SJSA1 (cell line): Measurements from ENCODE around the gene PLXNC1. TPM values are rescaled to one million over a fixed set of nuclear protein-coding genes. Genes with fewer than 3 reads are reported as not detected.
"Not testable (repeated sequence)": the region's sequence is repeated elsewhere in the genome, so short reads cannot be mapped to it uniquely, and the experiment has no call there.

Experiments
- DNase-seq, 2 experiments: peaks; one replicate each; pipeline ENCODE4 v3.0.0-alpha.2; 2015 to 2020; ENCODE audit warnings: low spot score in 2 of 2, low read depth in 1 of 2
- H3K27ac ChIP-seq: fragments of 250-450 bp; sonication (Bioruptor Pico); 2 replicates; pipeline ENCODE4 v1.5.1; 2020; ENCODE audit warnings: mild to moderate bottlenecking, moderate library complexity
- H3K27me3 ChIP-seq: fragments of 250-450 bp; sonication (Bioruptor Pico); replicated peaks from 2 replicates; pipeline ENCODE4 v1.5.1; 2020; ENCODE audit warnings: mild to moderate bottlenecking, moderate library complexity
- H3K36me3 ChIP-seq: fragments of 250-450 bp; sonication (Bioruptor Pico); 2 replicates; pipeline ENCODE4 v1.5.1; 2020; ENCODE audit warnings: mild to moderate bottlenecking
- H3K4me1 ChIP-seq: fragments of 250-450 bp; sonication (Bioruptor Pico); replicated peaks from 2 replicates; pipeline ENCODE4 v1.6.1; 2021; ENCODE audit warnings: mild to moderate bottlenecking
- H3K4me3 ChIP-seq: fragments of 250-450 bp; sonication (Bioruptor Pico); 2 replicates; pipeline ENCODE4 v1.5.1; 2020; ENCODE audit warnings: mild to moderate bottlenecking
- H3K9me3 ChIP-seq: fragments of 250-450 bp; sonication (Bioruptor Pico); replicated peaks from 2 replicates; pipeline ENCODE4 v1.5.1; 2020; ENCODE audit warnings: mild to moderate bottlenecking
- total RNA-seq: library from RNA; depleted of rRNA; stranded (reverse); fragments of >200 nt; shearing (Covaris generic); gene quantifications from 2 replicates; pipeline ENCODE4 v1.2.3, GENCODE V29; 2014

Gene PLXNC1
- total RNA-seq, 1 experiment from 2014 or later = 4.4 TPM

DNA sequence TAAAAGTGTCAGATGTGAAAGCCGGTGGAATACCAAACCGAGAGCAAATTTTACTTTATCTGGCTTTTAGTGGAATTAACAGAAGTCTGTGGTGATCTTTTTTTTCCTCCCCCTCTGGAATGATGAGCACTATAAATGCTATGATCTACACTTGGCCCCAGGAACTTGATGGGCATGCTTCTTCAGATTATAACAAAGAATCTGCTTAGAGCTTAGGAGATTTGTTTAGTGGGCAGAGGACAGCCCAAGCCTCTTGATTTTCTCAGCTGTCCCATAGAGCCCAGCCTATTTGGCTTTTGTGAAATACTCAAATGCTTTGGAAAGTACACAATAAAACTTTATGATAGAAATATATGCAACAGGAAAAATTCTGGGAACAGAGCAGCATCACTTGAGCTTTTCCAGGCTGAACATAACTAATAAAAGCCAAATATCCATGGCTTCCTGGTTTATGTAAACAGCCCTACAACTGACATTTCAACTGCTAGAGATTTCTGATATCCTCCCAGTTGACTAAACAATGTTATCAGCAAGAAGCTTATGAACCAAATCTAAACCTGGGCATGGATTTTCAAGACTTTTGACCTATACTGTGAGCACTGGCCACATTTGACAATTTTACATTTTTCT lies 149.6 kb downstream of the PLXNC1 start:
- DNase-seq = no peak
- Histone ChIP-seq H3K36me3 (no peaks in the 10 kb centered on the region), H3K9me3 (no peaks in the 10 kb centered on the region), H3K4me3 (no peak overlapping the region), H3K27ac (no peak overlapping the region), H3K4me1 (no peaks in the 10 kb centered on the region), H3K27me3 (no peaks in the 10 kb centered on the region)

DNA sequence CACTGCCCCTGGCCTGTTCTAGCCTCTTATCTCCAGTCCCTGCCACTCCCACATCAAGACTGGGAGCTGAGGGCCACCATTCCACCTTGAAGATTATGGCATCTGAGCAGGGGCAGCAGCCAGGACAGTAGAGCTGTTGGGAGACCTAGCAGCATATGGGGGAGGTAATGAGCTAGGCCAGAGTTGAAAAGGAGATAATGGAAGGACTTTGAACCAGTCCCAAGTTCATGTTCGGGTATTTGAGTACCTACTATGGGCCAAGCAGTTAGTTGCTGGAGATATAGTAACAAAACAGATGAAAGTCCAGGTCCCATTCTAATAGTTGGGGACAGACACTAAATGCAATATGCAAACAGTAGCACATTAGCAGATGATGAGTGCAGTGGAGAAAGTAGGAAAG lies 151.5 kb downstream of the PLXNC1 start:
- Histone ChIP-seq H3K27ac (no peak overlapping the region), H3K9me3 (no peaks in the 10 kb centered on the region), H3K36me3 (no peaks in the 10 kb centered on the region), H3K4me3 (no peak overlapping the region), H3K4me1 (peaks cover 10% of the 10 kb centered on the region), H3K27me3 (no peaks in the 10 kb centered on the region)
- no peak for DNase-seq

DNA sequence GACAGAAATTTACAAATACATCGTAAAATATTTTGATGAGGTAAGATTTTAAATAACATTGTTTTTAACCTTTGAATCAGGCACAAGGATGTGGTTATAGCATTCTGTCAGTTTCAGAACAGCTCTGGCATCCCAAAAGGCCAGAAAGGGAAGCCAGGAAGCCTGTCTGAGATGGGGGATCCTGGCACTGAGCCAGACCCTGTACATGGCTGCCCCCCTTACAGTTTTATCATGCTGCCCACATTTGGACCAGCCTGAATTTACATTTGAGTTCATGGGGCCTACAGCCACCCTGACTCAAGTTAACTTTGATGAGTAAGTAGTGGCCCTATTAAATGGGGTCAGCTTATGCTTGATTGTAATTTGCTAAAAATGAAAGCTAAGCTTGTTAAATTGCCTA lies 155.6 kb downstream of the PLXNC1 start:
- Histone ChIP-seq H3K4me3 (no peak overlapping the region), H3K27ac (no peak overlapping the region), H3K9me3 (no peaks in the 10 kb centered on the region), H3K36me3 (0 out of 2 replicates have a peak, but pooled peaks cover 2% of the 10 kb centered on the region), H3K4me1 (peaks cover 21% of the 10 kb centered on the region), H3K27me3 (no peaks in the 10 kb centered on the region)
- DNase-seq = no peak

DNA sequence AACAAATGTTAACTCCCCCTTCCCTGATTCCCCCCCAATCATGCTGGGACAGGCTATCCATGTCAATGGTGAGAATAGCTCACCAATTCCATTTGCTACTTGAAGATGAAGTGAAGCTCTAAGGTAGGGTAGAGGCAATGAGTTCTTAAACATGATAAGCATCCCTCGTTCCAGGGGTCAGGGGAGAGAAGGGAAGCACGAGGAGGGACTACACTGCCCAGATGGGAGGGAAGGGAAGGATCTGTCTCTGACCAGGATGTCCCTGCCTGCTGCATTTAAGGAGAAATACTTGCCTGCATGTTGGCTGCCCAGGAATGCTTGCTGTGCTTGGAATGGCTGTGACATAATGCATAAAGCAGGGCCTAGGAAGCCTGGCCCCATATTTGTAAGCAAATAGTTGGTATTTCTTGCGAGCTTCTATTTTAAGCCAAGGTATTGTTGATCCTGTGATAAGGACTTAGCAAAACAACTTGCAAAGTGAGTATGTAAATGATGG lies 156.2 kb downstream of the PLXNC1 start:
- peak; percentile 51 to 53 for DNase-seq
- Histone ChIP-seq H3K36me3 (0 out of 2 replicates have a peak, but pooled peaks cover 2% of the 10 kb centered on the region), H3K27ac (peak overlapping the region; percentile 56), H3K27me3 (no peaks in the 10 kb centered on the region), H3K4me3 (no peak overlapping the region), H3K4me1 (peaks cover 21% of the 10 kb centered on the region), H3K9me3 (no peaks in the 10 kb centered on the region)

DNA sequence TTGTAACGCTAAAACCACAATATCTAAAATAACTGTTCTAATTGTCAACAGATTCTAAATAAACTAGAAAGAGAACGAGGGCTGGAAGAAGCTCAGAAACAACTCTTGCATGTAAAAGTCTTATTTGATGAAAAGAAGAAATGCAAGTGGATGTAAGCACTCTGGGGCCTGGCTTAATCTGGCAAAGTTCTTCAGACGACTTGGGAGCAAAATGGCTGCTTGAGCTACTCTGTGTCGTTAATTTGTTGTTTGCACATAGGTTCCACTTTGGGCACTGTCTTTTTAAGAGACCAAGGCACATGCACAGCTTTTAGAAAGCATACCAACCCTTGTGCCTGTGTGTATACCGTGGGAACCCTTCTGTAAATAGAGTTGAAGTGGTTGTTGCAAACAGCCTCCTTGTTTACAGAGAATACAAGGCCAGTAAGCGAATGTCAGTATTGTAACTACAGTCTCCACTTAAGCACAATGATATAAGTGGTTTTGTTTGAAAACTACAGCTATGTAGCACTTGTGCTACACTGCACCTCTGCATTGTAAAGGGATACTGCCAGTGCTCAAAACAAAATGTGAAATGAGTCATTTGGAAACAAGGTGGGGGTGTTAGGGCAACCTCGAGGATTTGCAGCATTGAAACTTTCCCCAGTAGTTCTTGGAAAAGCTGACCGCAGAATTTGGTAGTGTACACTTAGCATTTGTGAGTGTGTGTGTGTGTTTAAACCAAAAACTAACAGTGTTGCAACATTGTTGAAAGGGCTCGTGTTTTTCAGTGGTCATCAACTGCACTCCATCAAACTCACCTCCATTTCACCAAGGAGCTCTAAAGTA lies 157.0 kb downstream of the PLXNC1 start:
- no peaks in the 10 kb centered on the region for H3K9me3 ChIP-seq
- 0 out of 2 replicates have a peak, but pooled peaks cover 2% of the 10 kb centered on the region for H3K36me3 ChIP-seq
- peak overlapping the region; percentile 56 for H3K27ac ChIP-seq
- no peaks in the 10 kb centered on the region for H3K27me3 ChIP-seq
- H3K4me1 ChIP-seq = peaks cover 21% of the 10 kb centered on the region
- peak; percentile 52 to 64 for DNase-seq
- no peak overlapping the region for H3K4me3 ChIP-seq

DNA sequence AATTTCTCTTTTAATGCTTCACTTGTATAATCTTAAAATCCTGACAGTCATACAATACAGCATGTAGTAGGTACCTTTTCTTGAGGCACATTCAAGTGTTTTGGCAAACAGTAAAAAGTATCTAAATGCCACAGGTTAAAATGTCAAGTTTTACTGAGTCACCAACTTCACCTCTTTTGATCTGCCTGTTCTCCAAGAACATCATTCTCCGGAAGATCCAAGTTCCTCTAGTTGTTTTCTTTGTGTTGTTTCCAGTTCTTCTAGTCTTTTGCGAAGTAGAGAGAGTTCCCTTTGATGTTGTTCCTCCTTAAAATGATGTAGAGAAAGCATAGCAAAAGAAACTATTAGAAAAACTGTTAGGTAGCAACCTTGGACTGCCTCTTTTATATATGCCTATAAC lies 160.2 kb downstream of the PLXNC1 start:
- Histone ChIP-seq H3K4me1 (peaks cover 21% of the 10 kb centered on the region), H3K4me3 (no peak overlapping the region), H3K27me3 (no peaks in the 10 kb centered on the region), H3K9me3 (no peaks in the 10 kb centered on the region), H3K27ac (no peak overlapping the region), H3K36me3 (0 out of 2 replicates have a peak, but pooled peaks cover 6% of the 10 kb centered on the region)
- DNase-seq = no peak

DNA sequence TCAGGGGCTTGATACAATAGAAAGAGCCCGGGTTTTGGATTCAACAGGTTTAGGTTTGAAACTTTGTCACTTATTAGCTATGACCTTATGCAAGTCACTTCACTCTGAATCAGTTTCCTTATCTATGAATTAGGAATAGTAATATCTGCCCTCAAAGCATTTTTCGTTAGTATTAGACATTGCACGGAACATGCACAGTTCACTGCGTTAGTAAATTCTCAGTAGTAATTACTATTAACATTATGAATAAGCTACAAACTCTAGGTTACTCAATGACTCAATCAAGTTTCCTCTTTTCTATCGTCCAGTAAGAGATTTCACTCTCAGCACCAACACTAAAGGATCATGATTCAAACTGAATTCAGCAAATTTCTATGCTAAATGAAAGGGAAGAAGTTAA lies 161.0 kb downstream of the PLXNC1 start:
- no peaks in the 10 kb centered on the region for H3K9me3 ChIP-seq

DNA sequence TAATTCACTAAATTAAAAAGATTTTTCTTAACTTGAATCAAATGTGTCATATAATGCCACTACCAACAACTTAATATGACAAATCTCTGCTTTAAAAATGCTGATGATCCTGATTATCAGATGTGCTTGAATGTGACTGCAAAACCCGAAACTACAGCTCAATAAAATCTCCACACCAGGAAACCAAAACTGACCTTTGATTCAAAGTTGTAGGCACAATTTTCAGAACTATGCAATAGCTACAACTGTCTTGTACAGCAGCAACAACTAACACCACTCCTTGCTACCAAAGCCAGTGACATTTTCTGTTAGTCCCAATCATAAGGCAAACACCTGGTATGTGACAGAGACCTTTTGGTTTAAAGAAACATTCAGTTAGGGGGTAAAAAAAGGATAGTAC lies 164.0 kb downstream of the PLXNC1 start:
- Histone ChIP-seq H3K27ac (no peak overlapping the region), H3K4me3 (no peak overlapping the region), H3K36me3 (0 out of 2 replicates have a peak, but pooled peaks cover 4% of the 10 kb centered on the region), H3K27me3 (no peaks in the 10 kb centered on the region), H3K9me3 (no peaks in the 10 kb centered on the region), H3K4me1 (no peaks in the 10 kb centered on the region)
- DNase-seq = no peak

More for the DNA sequence above, 161.0 kb downstream of the PLXNC1 start:
- no peak overlapping the region for H3K27ac ChIP-seq
- H3K27me3 ChIP-seq = no peaks in the 10 kb centered on the region
- no peak for DNase-seq
- H3K4me3 ChIP-seq = no peak overlapping the region
- H3K4me1 ChIP-seq = peaks cover 16% of the 10 kb centered on the region
- H3K36me3 ChIP-seq = 0 out of 2 replicates have a peak, but pooled peaks cover 6% of the 10 kb centered on the region

DNA sequence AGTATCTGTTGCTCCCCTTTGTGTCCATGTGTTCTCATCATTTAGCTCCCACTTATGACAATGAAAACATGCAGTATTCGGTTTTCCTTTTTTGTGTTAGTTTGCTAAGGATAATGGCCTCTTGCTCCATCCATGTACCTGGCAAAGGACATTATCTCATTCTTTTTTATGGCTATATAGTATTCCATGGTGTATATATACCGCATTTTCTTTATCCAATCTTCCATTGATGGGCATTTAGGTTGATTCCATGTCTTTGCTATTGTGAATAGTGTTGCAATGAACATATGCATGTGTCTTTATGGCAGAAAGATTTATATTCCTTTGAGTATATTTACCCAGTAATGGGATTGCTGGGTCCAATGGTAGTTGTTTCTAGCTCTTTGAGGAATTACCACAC lies 168.2 kb downstream of the PLXNC1 start:
- H3K27ac ChIP-seq, DNase-seq, H3K4me1 ChIP-seq: not testable (repeated sequence)

DNA sequence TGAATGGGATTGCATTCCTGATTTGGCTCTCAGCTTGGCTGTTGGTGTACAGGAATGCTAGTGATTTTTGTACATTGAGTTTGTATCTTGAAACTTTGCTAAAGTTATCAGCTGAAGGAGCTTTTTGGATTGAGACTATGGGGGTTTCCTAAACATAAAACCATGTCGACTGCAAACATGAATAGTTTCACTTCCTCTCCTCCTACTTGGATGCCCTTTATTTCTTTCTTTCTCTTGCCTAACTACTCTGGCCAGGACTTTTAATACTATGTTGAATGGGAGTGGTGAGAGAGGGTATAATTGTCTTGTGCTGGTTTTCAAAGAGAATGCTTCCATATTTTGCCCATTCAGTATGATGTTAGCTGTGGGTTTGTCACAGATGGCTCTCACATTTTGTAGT lies 169.8 kb downstream of the PLXNC1 start:
- no peak overlapping the region for H3K27ac ChIP-seq
- no peaks in the 10 kb centered on the region for H3K4me1 ChIP-seq
- peaks cover 10% of the 10 kb centered on the region for H3K36me3 ChIP-seq
- H3K9me3 ChIP-seq = peaks cover 13% of the 10 kb centered on the region; the same call in 1 of the 2 replicates
- DNase-seq = no peak
- no peak overlapping the region for H3K4me3 ChIP-seq
- no peaks in the 10 kb centered on the region for H3K27me3 ChIP-seq

More for the DNA sequence above, 168.2 kb downstream of the PLXNC1 start:
- peaks cover 11% of the 10 kb centered on the region for H3K36me3 ChIP-seq
- not testable (repeated sequence) for H3K27me3 ChIP-seq, H3K4me3 ChIP-seq
- H3K9me3 ChIP-seq = peaks cover 13% of the 10 kb centered on the region; the same call in 1 of the 2 replicates

DNA sequence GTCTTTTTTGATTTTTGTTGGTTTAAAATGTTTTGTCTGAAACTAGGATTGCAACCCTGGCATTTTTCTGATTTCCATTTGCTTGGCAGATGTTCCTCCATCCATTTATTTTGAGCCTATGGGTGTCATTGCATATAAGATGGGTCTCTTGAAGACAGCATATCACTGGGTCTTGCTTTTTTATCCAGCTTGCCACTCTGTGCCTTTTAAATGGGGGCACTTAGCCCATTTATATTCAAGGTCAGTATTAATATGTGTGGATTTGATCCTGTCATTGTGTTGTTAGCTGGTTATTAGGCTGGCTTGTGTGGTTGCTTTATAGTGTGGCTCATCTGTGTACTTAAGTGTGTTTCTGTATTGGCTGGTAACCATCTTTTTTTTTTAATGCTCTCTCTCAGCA lies 171.7 kb downstream of the PLXNC1 start:
- DNase-seq = no peak
- Histone ChIP-seq H3K27me3 (no peaks in the 10 kb centered on the region), H3K27ac (no peak overlapping the region), H3K9me3 (peaks cover 13% of the 10 kb centered on the region; the same call in 1 of the 2 replicates), H3K36me3 (peaks cover 13% of the 10 kb centered on the region), H3K4me3 (no peak overlapping the region), H3K4me1 (no peaks in the 10 kb centered on the region)

DNA sequence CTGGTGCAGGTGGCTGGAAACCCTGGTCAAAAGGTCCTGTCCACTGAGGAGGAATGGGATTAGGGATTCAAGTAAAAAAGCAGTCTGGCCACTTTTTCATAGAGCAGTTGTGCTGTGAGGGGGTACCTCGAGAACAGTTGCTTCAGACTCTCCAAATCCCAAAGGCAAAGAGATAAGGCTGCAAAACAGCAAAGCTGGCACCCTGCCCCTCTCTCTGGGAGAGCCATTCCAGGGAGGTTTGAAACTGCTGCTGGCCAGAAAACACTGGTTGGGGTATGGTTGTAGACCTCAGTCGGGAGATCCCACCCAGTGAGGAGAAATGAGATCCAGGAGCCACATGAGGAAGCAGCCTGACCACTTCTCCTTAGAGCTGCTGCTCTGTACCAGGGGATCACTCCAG lies 174.0 kb downstream of the PLXNC1 start:
- Histone ChIP-seq H3K27me3 (no peaks in the 10 kb centered on the region), H3K9me3 (peaks cover 13% of the 10 kb centered on the region; the same call in 1 of the 2 replicates), H3K27ac (no peak overlapping the region), H3K4me3 (no peak overlapping the region), H3K4me1 (no peaks in the 10 kb centered on the region; the same call in 1 of the 2 replicates), H3K36me3 (peaks cover 13% of the 10 kb centered on the region)
- no peak for DNase-seq

DNA sequence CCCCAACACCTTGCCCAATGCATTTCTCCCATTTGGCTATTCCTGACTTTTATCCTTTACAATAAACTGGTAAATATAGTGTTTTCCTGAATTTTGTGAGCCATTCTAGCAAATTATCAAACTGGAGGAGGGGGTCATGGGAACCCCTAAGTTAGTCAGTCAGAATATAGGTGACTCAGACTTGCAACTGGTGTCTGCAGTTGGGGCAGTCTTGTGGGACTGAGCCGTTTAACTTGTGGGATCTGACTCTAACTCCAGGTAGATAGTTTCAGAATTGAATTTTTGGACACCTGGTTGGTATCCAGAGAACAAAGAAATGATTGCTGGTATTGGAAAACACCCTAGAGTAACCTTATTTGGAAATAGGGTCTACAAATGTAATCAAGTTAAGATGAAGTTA lies 177.9 kb downstream of the PLXNC1 start:
- H3K27me3 ChIP-seq = no peaks in the 10 kb centered on the region
- H3K36me3 ChIP-seq = peaks cover 9% of the 10 kb centered on the region
- no peak overlapping the region for H3K4me3 ChIP-seq
- no peak for DNase-seq
- peaks cover under 1% of the 10 kb centered on the region; the same call in 1 of the 2 replicates for H3K9me3 ChIP-seq
- H3K27ac ChIP-seq = no peak overlapping the region
- H3K4me1 ChIP-seq = no peaks in the 10 kb centered on the region; the same call in 1 of the 2 replicates

DNA sequence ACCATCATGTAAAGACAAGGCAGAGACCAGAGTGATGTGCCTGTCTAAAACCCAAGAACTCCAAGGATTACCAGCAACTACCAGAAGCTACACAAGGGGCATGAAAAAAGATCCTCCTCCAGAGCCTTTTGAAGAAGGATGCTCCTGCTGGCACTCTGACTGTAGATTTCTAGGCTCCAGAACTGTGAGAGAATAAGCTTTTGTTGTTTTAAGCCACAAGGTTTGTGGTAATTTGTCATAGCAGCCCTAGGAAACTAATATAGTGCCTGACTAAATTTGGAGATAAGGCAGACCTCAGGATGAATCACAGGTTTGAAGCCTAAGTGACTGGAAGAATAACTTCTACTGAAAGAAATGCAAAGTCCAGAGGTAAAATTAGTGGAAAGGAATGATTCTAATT lies 178.3 kb downstream of the PLXNC1 start:
- H3K36me3 ChIP-seq = peaks cover 5% of the 10 kb centered on the region; the same call in 1 of the 2 replicates
- H3K4me1 ChIP-seq = no peaks in the 10 kb centered on the region; the same call in 1 of the 2 replicates
- H3K27ac ChIP-seq = no peak overlapping the region
- no peaks in the 10 kb centered on the region for H3K27me3 ChIP-seq
- H3K4me3 ChIP-seq = no peak overlapping the region
- H3K9me3 ChIP-seq = no peaks in the 10 kb centered on the region
- peak in 1 of 2 experiments; percentile 8 for DNase-seq
